ENCODE results near the gene KIAA0753. TPM values are rescaled to one million over a fixed set of nuclear protein-coding genes. Genes with fewer than 3 reads are reported as not detected.
"Not testable (repeated sequence)": the region's sequence is repeated elsewhere in the genome, so short reads cannot be mapped to it uniquely, and the experiment has no call there.

Gene KIAA0753
- polyA plus RNA-seq, 1 donor = 15.9 TPM

DNA sequence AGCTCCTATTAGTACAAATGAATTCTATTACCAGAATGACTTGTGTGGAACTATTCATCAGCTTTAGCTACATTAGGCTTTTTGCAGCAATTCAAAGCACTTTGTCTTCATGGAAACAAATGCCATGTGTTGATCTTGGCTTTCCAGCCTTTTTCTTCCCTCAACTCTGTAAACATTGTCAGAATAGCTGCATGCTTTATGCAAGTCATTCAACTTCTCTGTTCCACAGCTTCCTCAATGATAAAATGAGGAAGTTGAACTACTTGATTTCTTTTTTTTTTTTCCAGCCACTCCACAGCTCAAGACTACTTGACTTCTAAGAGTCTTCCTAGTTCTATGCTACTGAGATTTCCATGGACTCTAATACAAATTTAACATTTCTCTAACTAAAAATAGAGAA is 41.1 kb downstream of the KIAA0753 start:
- no peak for DNase-seq
- peaks cover 58% of the 10 kb centered on the region for H3K36me3 ChIP-seq (ENCODE audit: control insufficient read depth, insufficient read depth, low read length)
- no peaks in the 10 kb centered on the region for H3K9me3 ChIP-seq (ENCODE audit: control insufficient read depth, low read depth, low read length)
- H3K4me1 ChIP-seq (ENCODE audit: control insufficient read depth, insufficient read depth, low read length) = no peaks in the 10 kb centered on the region
- H3K4me3 ChIP-seq (ENCODE audit: low read length) = no peak overlapping the region
- H3K27me3 ChIP-seq (ENCODE audit: control insufficient read depth, insufficient read depth, low read length) = no peaks in the 10 kb centered on the region
- no peak overlapping the region for H3K27ac ChIP-seq (ENCODE audit: low read length)

DNA sequence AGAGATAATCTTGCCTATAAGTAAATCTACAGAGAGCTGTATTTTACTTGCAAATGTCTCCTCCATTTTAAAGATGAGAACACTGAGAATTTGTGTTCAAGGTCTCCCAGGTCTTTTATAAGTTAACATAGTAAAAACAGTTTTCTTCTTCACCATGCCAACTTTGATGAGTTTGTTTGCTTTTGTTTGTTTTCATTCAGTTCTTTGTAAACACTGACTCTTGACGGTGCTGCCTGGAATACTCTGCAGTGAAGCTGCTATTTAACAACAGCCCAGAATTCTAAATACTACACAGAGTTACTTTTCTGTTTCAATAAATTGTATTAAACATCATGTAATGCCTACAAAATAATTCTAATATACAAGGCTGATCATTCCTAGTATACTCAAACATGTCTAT is 42.8 kb downstream of the KIAA0753 start:
- WGBS (ENCODE audit: insufficient coverage, low lambda C conversion rate) = no CpG with 5 or more reads among the region's 1 CpG
- H3K27ac ChIP-seq (ENCODE audit: low read length) = no peak overlapping the region
- H3K4me1 ChIP-seq (ENCODE audit: control insufficient read depth, insufficient read depth, low read length) = no peaks in the 10 kb centered on the region
- no peak for DNase-seq
- H3K9me3 ChIP-seq (ENCODE audit: control insufficient read depth, low read depth, low read length) = no peaks in the 10 kb centered on the region
- no peak overlapping the region for H3K4me3 ChIP-seq (ENCODE audit: low read length)
- peaks cover 60% of the 10 kb centered on the region for H3K36me3 ChIP-seq (ENCODE audit: control insufficient read depth, insufficient read depth, low read length)
- no peaks in the 10 kb centered on the region for H3K27me3 ChIP-seq (ENCODE audit: control insufficient read depth, insufficient read depth, low read length)

DNA sequence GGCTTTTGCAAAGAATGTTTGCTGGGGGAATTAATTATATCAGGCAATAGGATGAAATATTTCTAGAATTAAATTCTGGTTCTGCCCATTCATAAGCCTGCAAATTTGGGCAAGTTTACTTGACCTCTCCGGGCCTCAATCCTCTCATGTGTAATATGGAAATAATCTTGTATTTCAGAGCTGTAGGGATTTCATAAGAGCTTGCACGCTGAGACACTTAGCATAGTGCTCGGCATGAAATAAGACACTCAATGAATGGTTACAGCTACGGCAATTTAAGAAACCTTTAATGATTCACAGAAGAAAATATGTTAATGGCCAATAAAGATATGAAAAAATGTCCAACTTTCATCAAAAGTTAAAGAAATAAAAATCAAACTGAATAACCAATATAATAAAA is 43.6 kb downstream of the KIAA0753 start:
- no peak for DNase-seq
- Histone ChIP-seq H3K4me3 (ENCODE audit: low read length) (no peak overlapping the region), H3K27me3 (ENCODE audit: control insufficient read depth, insufficient read depth, low read length) (no peaks in the 10 kb centered on the region), H3K36me3 (ENCODE audit: control insufficient read depth, insufficient read depth, low read length) (peaks cover 54% of the 10 kb centered on the region), H3K27ac (ENCODE audit: low read length) (no peak overlapping the region), H3K4me1 (ENCODE audit: control insufficient read depth, insufficient read depth, low read length) (no peaks in the 10 kb centered on the region), H3K9me3 (ENCODE audit: control insufficient read depth, low read depth, low read length) (no peaks in the 10 kb centered on the region)
- 100% methylated on average over 2 of the region's 4 CpGs for WGBS (ENCODE audit: insufficient coverage, low lambda C conversion rate)

DNA sequence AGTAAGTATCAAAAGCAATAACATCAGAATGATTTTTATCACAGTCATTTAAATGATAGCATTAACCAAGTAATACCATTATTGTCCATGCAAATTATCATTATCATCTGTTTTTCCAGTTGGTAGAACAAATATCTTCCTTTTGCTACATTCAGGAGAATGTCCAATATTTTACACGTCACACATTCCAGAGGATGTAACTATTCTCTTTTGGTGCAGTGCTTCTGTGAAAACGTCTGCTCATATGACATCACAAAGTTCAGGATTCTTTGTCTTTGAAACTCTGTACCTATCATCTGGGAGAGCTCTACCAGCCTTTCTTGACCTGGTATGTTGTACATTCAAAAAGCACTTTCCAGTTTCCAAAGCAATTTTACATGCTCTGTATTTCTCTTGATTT is 44.0 kb downstream of the KIAA0753 start:
- no CpG with 5 or more reads among the region's 2 CpGs for WGBS (ENCODE audit: insufficient coverage, low lambda C conversion rate)
- H3K27me3 ChIP-seq (ENCODE audit: control insufficient read depth, insufficient read depth, low read length) = no peaks in the 10 kb centered on the region
- no peaks in the 10 kb centered on the region for H3K4me1 ChIP-seq (ENCODE audit: control insufficient read depth, insufficient read depth, low read length)
- no peaks in the 10 kb centered on the region for H3K9me3 ChIP-seq (ENCODE audit: control insufficient read depth, low read depth, low read length)
- peaks cover 57% of the 10 kb centered on the region for H3K36me3 ChIP-seq (ENCODE audit: control insufficient read depth, insufficient read depth, low read length)
- H3K27ac ChIP-seq (ENCODE audit: low read length) = no peak overlapping the region
- H3K4me3 ChIP-seq (ENCODE audit: low read length) = no peak overlapping the region
- no peak for DNase-seq

DNA sequence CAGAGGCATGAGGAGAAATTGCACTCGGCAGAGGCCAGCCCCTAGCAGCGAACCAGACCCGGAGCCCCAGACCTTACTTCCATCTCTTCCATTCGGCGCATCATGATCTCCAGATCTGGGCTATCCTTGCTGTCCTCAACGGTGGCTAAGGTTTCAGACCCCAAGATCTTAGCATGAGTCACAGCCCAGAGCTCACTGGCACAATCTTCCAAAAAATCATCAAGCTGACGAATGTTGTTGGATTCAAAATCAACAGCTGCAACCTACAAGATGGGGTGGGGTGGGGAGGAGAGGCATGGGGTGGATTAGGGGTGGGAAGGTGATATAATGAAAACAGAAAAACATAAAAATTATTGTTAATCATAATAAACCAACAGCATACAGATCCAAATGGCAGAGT is 44.4 kb downstream of the KIAA0753 start:
- no peaks in the 10 kb centered on the region for H3K4me1 ChIP-seq (ENCODE audit: control insufficient read depth, insufficient read depth, low read length)
- H3K27me3 ChIP-seq (ENCODE audit: control insufficient read depth, insufficient read depth, low read length) = no peaks in the 10 kb centered on the region
- no peak overlapping the region for H3K27ac ChIP-seq (ENCODE audit: low read length)
- H3K36me3 ChIP-seq (ENCODE audit: control insufficient read depth, insufficient read depth, low read length) = peaks cover 55% of the 10 kb centered on the region
- DNase-seq = no peak
- no peak overlapping the region for H3K4me3 ChIP-seq (ENCODE audit: low read length)
- 100% methylated on average over 1 of the region's 7 CpGs for WGBS (ENCODE audit: insufficient coverage, low lambda C conversion rate)
- H3K9me3 ChIP-seq (ENCODE audit: control insufficient read depth, low read depth, low read length) = no peaks in the 10 kb centered on the region

DNA sequence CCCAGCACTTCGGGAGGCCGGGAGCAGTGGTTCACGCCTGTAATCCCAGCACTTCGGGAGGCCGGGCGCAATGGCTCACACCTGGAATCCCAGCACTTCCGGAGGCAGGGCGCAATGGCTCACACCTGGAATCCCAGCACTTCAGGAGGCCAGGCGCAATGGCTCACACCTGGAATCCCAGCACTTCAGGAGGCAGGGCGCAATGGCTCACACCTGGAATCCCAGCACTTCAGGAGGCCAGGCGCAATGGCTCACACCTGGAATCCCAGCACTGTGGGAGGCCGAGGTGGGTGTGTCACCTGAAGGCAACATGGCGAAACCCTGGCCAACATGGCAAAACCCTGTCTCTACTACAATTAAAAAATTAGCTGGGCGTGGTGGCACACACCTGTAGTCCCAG is 47.1 kb downstream of the KIAA0753 start:
- not testable (repeated sequence) for DNase-seq; H3K27me3 ChIP-seq (ENCODE audit: control insufficient read depth, insufficient read depth, low read length); H3K4me1 ChIP-seq (ENCODE audit: control insufficient read depth, insufficient read depth, low read length); H3K27ac ChIP-seq (ENCODE audit: low read length); H3K4me3 ChIP-seq (ENCODE audit: low read length); H3K9me3 ChIP-seq (ENCODE audit: control insufficient read depth, low read depth, low read length)
- no CpG with 5 or more reads among the region's 14 CpGs for WGBS (ENCODE audit: insufficient coverage, low lambda C conversion rate)
- H3K36me3 ChIP-seq (ENCODE audit: control insufficient read depth, insufficient read depth, low read length) = peaks cover 56% of the 10 kb centered on the region

DNA sequence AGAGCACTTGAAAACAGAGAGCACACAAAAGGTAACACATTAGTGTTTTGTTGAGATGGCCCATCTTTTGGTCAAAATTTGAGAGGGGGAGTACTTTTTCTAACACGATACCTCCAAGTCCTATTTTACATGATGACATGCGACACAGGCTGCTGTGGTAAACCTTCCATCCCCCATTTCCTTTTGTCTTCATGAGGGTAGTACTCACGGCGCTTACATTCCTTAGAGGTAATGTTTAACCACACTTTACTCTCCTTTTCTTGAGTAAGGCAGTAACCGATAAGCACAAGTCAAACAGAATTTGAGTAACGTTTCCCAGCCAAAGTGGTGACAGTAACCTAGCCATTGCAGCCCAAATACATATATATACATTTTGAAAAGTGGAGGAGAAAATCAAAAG is 48.3 kb downstream of the KIAA0753 start:
- H3K27me3 ChIP-seq (ENCODE audit: control insufficient read depth, insufficient read depth, low read length) = no peaks in the 10 kb centered on the region
- no peaks in the 10 kb centered on the region for H3K9me3 ChIP-seq (ENCODE audit: control insufficient read depth, low read depth, low read length)
- H3K27ac ChIP-seq (ENCODE audit: low read length) = no peak overlapping the region
- 0% methylated on average over 2 of the region's 6 CpGs for WGBS (ENCODE audit: insufficient coverage, low lambda C conversion rate)
- no peaks in the 10 kb centered on the region for H3K4me1 ChIP-seq (ENCODE audit: control insufficient read depth, insufficient read depth, low read length)
- no peak overlapping the region for H3K4me3 ChIP-seq (ENCODE audit: low read length)
- peaks cover 64% of the 10 kb centered on the region for H3K36me3 ChIP-seq (ENCODE audit: control insufficient read depth, insufficient read depth, low read length)
- peak; percentile 44 to 70 for DNase-seq

DNA sequence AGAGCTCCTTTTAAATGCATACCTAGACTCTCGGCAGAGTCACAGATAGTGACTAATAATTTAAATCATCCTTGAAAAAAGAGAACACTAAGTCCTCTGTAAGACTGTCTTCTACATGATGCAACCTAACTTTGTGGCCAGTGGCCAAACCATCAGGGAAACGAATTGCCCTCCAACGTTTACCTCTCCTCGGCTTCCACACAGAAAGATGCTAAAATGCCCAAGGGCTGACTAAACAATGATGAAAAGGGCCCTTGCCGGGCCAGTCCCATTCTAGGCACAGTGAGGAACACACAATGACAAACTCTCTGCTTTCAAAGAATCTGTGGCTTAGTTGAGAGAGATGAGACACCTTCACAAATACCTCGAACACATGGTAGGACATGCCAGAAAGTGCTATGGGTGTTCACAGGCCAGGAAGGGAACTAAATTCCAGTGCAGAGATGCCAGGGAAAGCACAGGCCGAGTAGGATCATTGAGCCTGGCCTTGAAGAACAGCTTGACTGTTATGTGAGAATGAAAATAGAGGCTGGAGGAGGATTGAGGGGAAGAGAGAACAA is 48.8 kb downstream of the KIAA0753 start:
- 58% methylated on average over 2 of the region's 7 CpGs for WGBS (ENCODE audit: insufficient coverage, low lambda C conversion rate)
- H3K27ac ChIP-seq (ENCODE audit: low read length) = no peak overlapping the region
- H3K4me1 ChIP-seq (ENCODE audit: control insufficient read depth, insufficient read depth, low read length) = no peaks in the 10 kb centered on the region
- H3K27me3 ChIP-seq (ENCODE audit: control insufficient read depth, insufficient read depth, low read length) = no peaks in the 10 kb centered on the region
- no peak overlapping the region for H3K4me3 ChIP-seq (ENCODE audit: low read length)
- H3K9me3 ChIP-seq (ENCODE audit: control insufficient read depth, low read depth, low read length) = no peaks in the 10 kb centered on the region
- DNase-seq = no peak
- peaks cover 64% of the 10 kb centered on the region for H3K36me3 ChIP-seq (ENCODE audit: control insufficient read depth, insufficient read depth, low read length)

DNA sequence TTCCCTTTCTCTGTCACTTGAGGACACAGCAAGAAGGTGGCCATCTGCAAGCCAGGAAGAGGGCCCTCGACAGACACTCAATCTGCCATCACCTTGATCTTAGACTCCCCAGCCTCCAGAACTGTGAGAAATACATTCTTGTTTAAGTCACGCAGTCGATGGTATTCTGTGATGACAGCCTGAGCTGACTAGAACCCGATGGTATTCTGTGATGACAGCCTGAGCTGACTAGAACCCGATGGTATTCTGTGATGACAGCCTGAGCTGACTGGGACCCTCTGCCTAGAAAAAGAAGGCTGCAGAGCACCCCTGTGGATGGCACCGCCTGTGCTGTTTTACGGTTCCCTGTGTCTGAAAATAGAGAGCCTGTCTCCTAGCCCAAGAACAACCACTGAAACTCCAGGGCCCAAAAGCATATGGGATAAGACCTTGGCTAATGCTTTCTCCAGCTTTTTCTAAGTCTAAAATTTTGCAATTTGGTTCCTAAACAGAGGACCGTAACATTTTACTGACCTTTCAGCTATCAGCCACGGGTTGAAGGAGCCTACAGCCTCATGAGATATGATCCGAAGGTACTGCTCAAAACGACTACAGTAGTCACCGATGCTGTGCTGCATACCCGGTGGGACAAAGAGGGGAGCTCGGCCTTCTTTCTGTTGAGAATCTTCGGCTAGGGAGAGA is 51.1 kb downstream of the KIAA0753 start:
- H3K4me3 ChIP-seq (ENCODE audit: low read length) = no peak overlapping the region
- H3K27ac ChIP-seq (ENCODE audit: low read length) = no peak overlapping the region
- WGBS (ENCODE audit: insufficient coverage, low lambda C conversion rate) = no CpG with 5 or more reads among the region's 15 CpGs
- DNase-seq = no peak
- H3K36me3 ChIP-seq (ENCODE audit: control insufficient read depth, insufficient read depth, low read length) = peaks cover 61% of the 10 kb centered on the region
- H3K9me3 ChIP-seq (ENCODE audit: control insufficient read depth, low read depth, low read length) = peaks cover 4% of the 10 kb centered on the region
- no peaks in the 10 kb centered on the region for H3K4me1 ChIP-seq (ENCODE audit: control insufficient read depth, insufficient read depth, low read length)
- no peaks in the 10 kb centered on the region for H3K27me3 ChIP-seq (ENCODE audit: control insufficient read depth, insufficient read depth, low read length)

DNA sequence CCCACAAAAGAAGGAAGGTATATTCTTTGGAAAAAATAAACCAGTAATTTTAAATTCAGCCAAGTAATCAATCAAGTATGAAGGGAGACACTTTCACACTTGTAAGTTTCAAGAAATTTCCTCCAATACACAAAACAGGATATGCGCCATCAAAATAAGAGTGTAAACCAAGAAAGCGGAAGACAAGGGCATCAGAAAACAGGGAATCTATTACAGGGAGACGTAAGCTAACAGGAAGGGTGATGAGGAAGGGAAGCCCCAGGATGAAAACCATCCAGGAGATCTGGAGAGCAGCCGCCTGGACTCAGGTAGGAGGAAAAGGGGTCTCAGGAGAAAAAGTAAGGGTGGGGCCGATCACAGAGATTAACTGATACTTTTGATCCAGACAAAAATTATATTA is 52.3 kb downstream of the KIAA0753 start:
- Histone ChIP-seq H3K27ac (ENCODE audit: low read length) (no peak overlapping the region), H3K36me3 (ENCODE audit: control insufficient read depth, insufficient read depth, low read length) (peaks cover 65% of the 10 kb centered on the region), H3K9me3 (ENCODE audit: control insufficient read depth, low read depth, low read length) (peaks cover 4% of the 10 kb centered on the region), H3K4me1 (ENCODE audit: control insufficient read depth, insufficient read depth, low read length) (no peaks in the 10 kb centered on the region), H3K4me3 (ENCODE audit: low read length) (no peak overlapping the region), H3K27me3 (ENCODE audit: control insufficient read depth, insufficient read depth, low read length) (no peaks in the 10 kb centered on the region)
- 90% methylated on average over 3 of the region's 5 CpGs for WGBS (ENCODE audit: insufficient coverage, low lambda C conversion rate)
- DNase-seq = no peak

DNA sequence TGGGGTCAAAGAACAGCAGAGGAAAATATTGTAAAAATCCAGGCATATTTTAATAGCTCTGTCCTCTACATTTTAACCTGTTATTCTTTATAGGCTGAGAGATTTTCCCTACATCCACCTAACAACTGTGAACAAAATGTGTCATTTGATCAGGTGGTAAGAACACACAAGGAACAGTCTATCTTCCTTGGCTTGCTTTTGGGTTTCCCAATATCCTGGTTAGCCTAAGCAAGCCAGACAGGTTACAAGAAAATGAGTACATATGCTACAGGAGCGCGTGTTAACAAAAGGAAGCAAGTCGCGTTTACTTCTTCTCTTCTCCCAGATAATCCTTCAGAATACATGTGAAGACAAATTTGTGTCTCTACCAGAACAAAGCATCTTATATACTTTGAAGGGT is 53.2 kb downstream of the KIAA0753 start:
- 100% methylated on average over 4 of the region's 4 CpGs for WGBS (ENCODE audit: insufficient coverage, low lambda C conversion rate)
- Histone ChIP-seq H3K27ac (ENCODE audit: low read length) (no peak overlapping the region), H3K27me3 (ENCODE audit: control insufficient read depth, insufficient read depth, low read length) (no peaks in the 10 kb centered on the region), H3K4me1 (ENCODE audit: control insufficient read depth, insufficient read depth, low read length) (no peaks in the 10 kb centered on the region), H3K4me3 (ENCODE audit: low read length) (no peak overlapping the region), H3K9me3 (ENCODE audit: control insufficient read depth, low read depth, low read length) (peaks cover 4% of the 10 kb centered on the region), H3K36me3 (ENCODE audit: control insufficient read depth, insufficient read depth, low read length) (peaks cover 65% of the 10 kb centered on the region)
- no peak for DNase-seq

Data from large intestine (tissue), 3 donors.